ENCODE measurements around the gene CD164L2.

- TF ChIP-seq CTCF (IDR thresholded peaks at IDR 0.05; ENCODE audit: low read depth, low read length) (no peak), EZH2phosphoT487 (IDR thresholded peaks at IDR 0.05; ENCODE audit: low read depth) (no peak)
Measured at GRCh38 chr1:27393641-27394281, 10.6 kb upstream of the CD164L2 start.
